Skin epidermis (tissue), 12 donors: Measurements from ENCODE around the gene TBPL2.
A peak's percentile ranks its signal among the peaks of the same experiment; 100 is the strongest.

Experiments used
- H3K27ac ChIP-seq, 21 experiments: fragments of 200-600 bp; sonication (generic) in 11 of 21; one replicate each; pipeline ENCODE4 v1.5.0; 2020; ENCODE audit warnings: mild to moderate bottlenecking in 3 of 21, inconsistent platforms in 2 of 21, moderate library complexity in 2 of 21
- H3K4me3 ChIP-seq, 7 experiments: fragments of 200-600 bp; sonication (generic) in 2 of 7; one replicate each; pipeline ENCODE4 v1.5.0; 2020; ENCODE audit warnings: inconsistent platforms in 2 of 7, mild to moderate bottlenecking in 2 of 7, moderate library complexity in 1 of 7

TBPL2 gene

DNA sequence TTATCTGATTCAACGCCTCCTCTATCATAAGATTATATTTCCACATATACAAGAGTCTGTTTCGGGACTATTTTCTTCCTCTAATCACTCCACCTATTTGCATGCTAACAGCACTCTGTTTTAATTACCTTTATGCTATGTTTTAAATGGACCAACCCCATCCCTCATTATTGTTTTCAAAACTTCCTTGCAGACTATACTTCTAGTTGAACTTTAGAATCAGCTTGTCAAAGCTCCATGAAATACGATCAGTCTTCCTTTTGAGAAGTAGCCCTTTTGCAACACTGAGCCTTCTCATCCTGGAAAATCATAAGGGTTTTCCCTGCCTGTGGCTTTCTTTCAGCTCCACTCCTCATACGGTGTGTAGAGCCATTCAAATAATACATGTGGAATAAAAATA is 65.6 kb downstream of the TBPL2 start:
- Histone ChIP-seq H3K4me3 (no peak overlapping the region), H3K27ac (peak overlapping the region in 1 of 21 experiments; percentile 44)

GRCh38 chr14:55373784-55374705 is 66.4 kb downstream of the TBPL2 start:
- peak overlapping the region in 2 of 21 experiments; percentile 13 to 44 for H3K27ac ChIP-seq
- H3K4me3 ChIP-seq: no peak overlapping the region

- Histone ChIP-seq H3K4me3 (no peak overlapping the region), H3K27ac (no peak overlapping the region)
Measured at GRCh38 chr14:55372825-55373224, 67.6 kb downstream of the TBPL2 start.

DNA sequence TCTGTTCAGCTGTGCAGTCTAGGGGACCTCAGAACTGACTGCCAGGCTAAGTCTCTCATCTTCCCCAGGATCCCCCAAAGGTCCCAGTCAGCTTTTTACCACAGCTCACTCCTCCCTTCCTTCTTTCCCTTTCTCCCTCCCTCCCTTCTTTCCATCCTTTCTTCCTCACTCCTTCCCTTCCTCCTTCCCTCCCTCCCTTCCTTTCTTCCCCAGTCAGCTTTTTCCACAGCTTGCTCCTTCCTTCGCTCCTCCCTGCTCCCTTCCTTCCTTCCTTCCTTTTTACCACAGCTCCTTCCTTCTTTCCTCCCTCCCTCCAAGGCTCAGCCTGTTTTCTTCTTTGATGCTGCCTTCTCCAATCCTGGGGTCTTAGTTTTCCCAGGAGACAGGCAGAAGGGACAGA is 68.0 kb downstream of the TBPL2 start:
- H3K27ac ChIP-seq: no peak overlapping the region

DNA sequence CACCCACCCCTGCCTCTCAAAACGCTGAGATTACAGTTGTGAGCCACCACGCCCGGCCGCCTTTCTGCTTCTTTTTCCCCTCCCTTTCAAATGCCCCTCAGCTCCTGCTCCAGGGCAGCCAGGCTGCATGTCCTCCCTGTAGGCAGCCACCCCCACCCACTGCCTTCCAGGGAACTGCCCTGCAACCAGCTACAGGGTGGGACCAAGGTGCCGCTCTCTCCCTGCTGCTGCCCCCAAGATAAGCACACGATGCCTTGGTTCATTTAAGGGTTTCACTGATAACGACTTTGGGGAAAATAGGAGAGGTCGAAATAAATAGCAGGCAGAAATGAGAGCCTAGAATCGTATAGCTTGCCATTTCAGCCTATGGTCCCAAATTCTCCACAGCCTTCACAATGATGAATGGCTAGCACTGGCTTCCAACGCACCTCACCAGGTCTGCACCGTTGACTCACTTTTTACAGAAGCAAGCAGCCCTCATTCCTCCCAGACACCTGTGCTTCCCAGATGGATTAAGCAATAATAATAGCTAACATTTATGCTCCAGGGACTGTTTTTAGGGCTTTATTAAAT is 69.4 kb downstream of the TBPL2 start:
- no peak overlapping the region for H3K4me3 ChIP-seq
- no peak overlapping the region for H3K27ac ChIP-seq

More for the DNA sequence above, 68.0 kb downstream of the TBPL2 start:
- no peak overlapping the region for H3K4me3 ChIP-seq

DNA sequence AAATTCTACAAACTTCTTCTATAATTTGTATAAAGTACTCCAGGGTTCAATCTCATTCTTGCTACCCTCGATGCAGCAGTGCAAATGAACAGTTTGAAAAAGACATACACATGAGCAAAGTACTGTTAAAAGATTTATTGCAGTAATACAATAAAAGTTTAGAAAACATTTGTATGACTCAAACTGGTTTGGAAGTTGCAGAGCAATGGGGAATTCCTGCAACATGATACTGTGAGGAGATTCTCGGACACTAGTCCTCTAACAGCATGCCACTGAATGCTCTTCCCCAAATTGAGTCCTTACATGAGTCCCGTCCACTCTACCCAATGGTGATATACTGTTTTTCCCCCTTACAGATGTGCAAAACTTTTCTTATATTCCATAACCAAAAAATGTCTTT is 74.1 kb downstream of the TBPL2 start:
- peak overlapping the region in 1 of 21 experiments; percentile 4 for H3K27ac ChIP-seq

More for the DNA sequence above, 74.1 kb downstream of the TBPL2 start:
- H3K4me3 ChIP-seq: no peak overlapping the region
